Testis (tissue), 2 donors: ENCODE data around the gene C5orf15.

Experiments used
- CTCF ChIP-seq, 3 experiments: fragments of 450-650 bp in 2 of 3; fragments of 200-600 bp in 1 of 3; sonication (generic) in 1 of 3; IDR thresholded peaks; one replicate each; pipeline ENCODE4 v1.5.1; 2016 to 2019; ENCODE audit warnings: antibody characterized with exemption in 3 of 3, mild to moderate bottlenecking in 2 of 3, moderate library complexity in 1 of 3
- POLR2A ChIP-seq: fragments of 450-650 bp; IDR thresholded peaks from one replicate; pipeline ENCODE4 v1.6.1; 2017; ENCODE audit warnings: antibody characterized with exemption, mild to moderate bottlenecking, moderate library complexity

- TF ChIP-seq CTCF (IDR thresholded peaks at IDR 0.05): no peak
- TF ChIP-seq POLR2A: no peak
Measured at GRCh38 chr5:133990396-133990795, 22.0 kb upstream of the C5orf15 start.
